HEK293 (cell line): ENCODE data around the gene USP13.
"Not testable (repeated sequence)": the region's sequence is repeated elsewhere in the genome, so short reads cannot be mapped to it uniquely, and the experiment has no call there.

Experiments used
- CTCF ChIA-PET: fragments of 350-600 bp; formaldehyde crosslinking; extraction: SDS; loops from one replicate; lab custom pipeline; 2021; ENCODE audit warnings: antibody characterized with exemption; lab: Yijun Ruan, JAX
- POLR2A ChIA-PET: fragments of 300-600 bp; formaldehyde crosslinking; extraction: SDS; loops from one replicate; lab custom pipeline; 2020; ENCODE audit warnings: antibody characterized with exemption, inconsistent platforms; lab: Yijun Ruan, JAX
- H3K27ac ChIP-seq: fragments of 200-500 bp; sonication (Bioruptor generic); 2 replicates; pipeline ENCODE4 v1.5.1; 2014; ENCODE audit warnings: low read depth, low read length, control low read depth, inconsistent platforms; ENCODE audit errors: extremely low read depth
- H3K36me3 ChIP-seq, 2 experiments: fragments of 200-500 bp in 1 of 2; sonication (Bioruptor generic) in 1 of 2; 1 replicate in 1 of 2; 2 replicates in 1 of 2; pipeline ENCODE4 v1.5.1; 2014 to 2017; ENCODE audit warnings: inconsistent platforms in 2 of 2, low read length in 2 of 2; ENCODE audit not compliant: control insufficient read depth in 2 of 2, insufficient read depth in 1 of 2
- H3K4me1 ChIP-seq: fragments of 200-500 bp; sonication (Bioruptor generic); 2 replicates; pipeline ENCODE4 v1.5.1; 2014; ENCODE audit warnings: mild to moderate bottlenecking, low read length, inconsistent platforms; ENCODE audit not compliant: control insufficient read depth, insufficient read depth
- H3K4me3 ChIP-seq: 2 replicates; pipeline ENCODE4 v1.5.1; 2011; ENCODE audit warnings: low read depth, mild to moderate bottlenecking, control low read depth, low read length, moderate library complexity
- H3K9me3 ChIP-seq: fragments of 200-500 bp; sonication (Bioruptor generic); 2 replicates; pipeline ENCODE4 v1.5.1; 2014; ENCODE audit warnings: low read depth, low read length, inconsistent platforms; ENCODE audit not compliant: control insufficient read depth, insufficient read depth
- HOXA7 ChIP-seq: sonication (generic); formaldehyde crosslinking; IDR thresholded peaks from 2 replicates; pipeline ENCODE4 v1.8.1; 2022; ENCODE audit warnings: missing genetic modification reagents, borderline replicate concordance
- ZNF202 ChIP-seq: fragments of 450-650 bp; formaldehyde crosslinking; IDR thresholded peaks from 2 replicates; pipeline ENCODE4 v1.5.1; 2016; ENCODE audit warnings: missing biosample characterization, missing genetic modification characterization, borderline replicate concordance
- ZNF221 ChIP-seq: fragments of 450-650 bp; formaldehyde crosslinking; IDR thresholded peaks from 2 replicates; pipeline ENCODE4 v1.5.1; 2017; ENCODE audit warnings: missing biosample characterization, missing genetic modification characterization, borderline replicate concordance
- ZNF24 ChIP-seq: fragments of 450-650 bp; formaldehyde crosslinking; IDR thresholded peaks from 2 replicates; pipeline ENCODE4 v1.5.1; 2016; ENCODE audit warnings: missing biosample characterization, missing genetic modification characterization
- ZNF501 ChIP-seq: fragments of 450-650 bp; formaldehyde crosslinking; IDR thresholded peaks from 2 replicates; pipeline ENCODE4 v1.5.1; 2016; ENCODE audit warnings: missing biosample characterization, missing genetic modification characterization
- ZNF530 ChIP-seq: fragments of 450-650 bp; formaldehyde crosslinking; IDR thresholded peaks from 2 replicates; pipeline ENCODE4 v1.5.1; 2016; ENCODE audit warnings: low read depth, missing biosample characterization, missing genetic modification characterization
- ZNF600 ChIP-seq: fragments of 450-650 bp; formaldehyde crosslinking; IDR thresholded peaks from 2 replicates; pipeline ENCODE4 v1.5.1; 2016; ENCODE audit warnings: missing biosample characterization, missing genetic modification characterization
- ZNF621 ChIP-seq: fragments of 450-650 bp; formaldehyde crosslinking; IDR thresholded peaks from 2 replicates; pipeline ENCODE4 v1.5.1; 2017; ENCODE audit warnings: missing biosample characterization, missing genetic modification characterization
- ZNF626 ChIP-seq: fragments of 450-650 bp; sonication (Bioruptor Pico); formaldehyde crosslinking; IDR thresholded peaks from 2 replicates; pipeline ENCODE4 v1.5.1; 2018; ENCODE audit warnings: missing biosample characterization, missing genetic modification characterization, inconsistent platforms
- ZNF654 ChIP-seq: fragments of 450-650 bp; formaldehyde crosslinking; IDR thresholded peaks from 2 replicates; pipeline ENCODE4 v1.5.1; 2016; ENCODE audit warnings: low read depth, missing biosample characterization, missing genetic modification characterization
- ZNF670 ChIP-seq: fragments of 450-650 bp; formaldehyde crosslinking; IDR thresholded peaks from 2 replicates; pipeline ENCODE4 v1.5.1; 2016; ENCODE audit warnings: missing biosample characterization, missing genetic modification characterization, low read depth
- ZNF792 ChIP-seq: fragments of 450-650 bp; formaldehyde crosslinking; IDR thresholded peaks from 2 replicates; pipeline ENCODE4 v1.5.1; 2016; ENCODE audit warnings: missing biosample characterization, missing genetic modification characterization
- ZSCAN23 ChIP-seq: fragments of 450-650 bp; formaldehyde crosslinking; IDR thresholded peaks from 2 replicates; pipeline ENCODE4 v1.5.1; 2016; ENCODE audit warnings: missing biosample characterization, missing genetic modification characterization
- TF ChIP-seq, protein P1 (sequence below): fragments of 450-650 bp; formaldehyde crosslinking; IDR thresholded peaks from 2 replicates; pipeline ENCODE4 v1.5.1; 2016; ENCODE audit warnings: missing biosample characterization, missing genetic modification characterization, borderline replicate concordance
- TF ChIP-seq, protein P2 (sequence below): fragments of 450-650 bp; formaldehyde crosslinking; IDR thresholded peaks from 2 replicates; pipeline ENCODE4 v1.5.1; 2016; ENCODE audit warnings: missing biosample characterization, missing genetic modification characterization, low read depth
- TF ChIP-seq, protein P3 (sequence below): fragments of 450-650 bp; formaldehyde crosslinking; IDR thresholded peaks from 2 replicates; pipeline ENCODE4 v1.5.1; 2017; ENCODE audit warnings: missing biosample characterization, missing genetic modification characterization
- TF ChIP-seq, protein P4 (sequence below): fragments of 450-650 bp; formaldehyde crosslinking; IDR thresholded peaks from 2 replicates; pipeline ENCODE4 v1.5.1; 2016; ENCODE audit warnings: missing biosample characterization, missing genetic modification characterization

USP13 gene

DNA sequence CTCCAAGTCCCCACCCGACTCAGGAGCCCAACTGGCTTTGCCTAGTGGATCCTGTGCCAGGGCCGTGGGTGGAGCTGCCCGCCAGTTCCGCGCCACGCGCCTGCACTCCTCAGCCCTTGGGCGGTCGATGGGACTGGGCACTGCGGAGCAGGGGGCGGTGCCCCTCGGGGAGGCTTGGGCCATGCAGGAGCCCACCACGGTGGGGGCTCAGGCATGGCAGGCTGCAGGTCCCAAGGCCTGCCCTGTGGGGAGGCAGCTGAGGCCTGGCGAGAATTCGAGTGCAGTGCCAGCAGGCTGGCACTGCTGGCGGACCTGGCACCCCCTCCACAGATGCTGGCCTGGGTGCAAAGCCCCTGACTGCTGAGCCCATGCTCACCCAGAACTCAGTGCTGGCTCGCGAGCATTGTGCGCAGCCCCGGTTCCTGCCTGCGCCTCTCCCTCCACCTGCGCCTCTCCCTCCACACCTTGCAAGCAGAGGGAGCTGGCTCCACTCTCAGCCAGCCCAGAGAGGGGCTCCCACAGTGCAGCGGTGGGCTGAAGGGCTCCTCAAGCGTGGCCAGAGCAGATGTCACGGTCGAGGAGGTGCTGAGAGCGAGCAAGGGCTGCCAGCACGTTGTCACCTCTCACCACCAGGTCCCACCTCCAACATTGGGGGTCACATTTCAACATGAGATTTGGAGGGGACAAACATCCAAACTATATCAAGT lies 122.7 kb downstream of the USP13 start (continued):
- TF ChIP-seq, protein P1, sequence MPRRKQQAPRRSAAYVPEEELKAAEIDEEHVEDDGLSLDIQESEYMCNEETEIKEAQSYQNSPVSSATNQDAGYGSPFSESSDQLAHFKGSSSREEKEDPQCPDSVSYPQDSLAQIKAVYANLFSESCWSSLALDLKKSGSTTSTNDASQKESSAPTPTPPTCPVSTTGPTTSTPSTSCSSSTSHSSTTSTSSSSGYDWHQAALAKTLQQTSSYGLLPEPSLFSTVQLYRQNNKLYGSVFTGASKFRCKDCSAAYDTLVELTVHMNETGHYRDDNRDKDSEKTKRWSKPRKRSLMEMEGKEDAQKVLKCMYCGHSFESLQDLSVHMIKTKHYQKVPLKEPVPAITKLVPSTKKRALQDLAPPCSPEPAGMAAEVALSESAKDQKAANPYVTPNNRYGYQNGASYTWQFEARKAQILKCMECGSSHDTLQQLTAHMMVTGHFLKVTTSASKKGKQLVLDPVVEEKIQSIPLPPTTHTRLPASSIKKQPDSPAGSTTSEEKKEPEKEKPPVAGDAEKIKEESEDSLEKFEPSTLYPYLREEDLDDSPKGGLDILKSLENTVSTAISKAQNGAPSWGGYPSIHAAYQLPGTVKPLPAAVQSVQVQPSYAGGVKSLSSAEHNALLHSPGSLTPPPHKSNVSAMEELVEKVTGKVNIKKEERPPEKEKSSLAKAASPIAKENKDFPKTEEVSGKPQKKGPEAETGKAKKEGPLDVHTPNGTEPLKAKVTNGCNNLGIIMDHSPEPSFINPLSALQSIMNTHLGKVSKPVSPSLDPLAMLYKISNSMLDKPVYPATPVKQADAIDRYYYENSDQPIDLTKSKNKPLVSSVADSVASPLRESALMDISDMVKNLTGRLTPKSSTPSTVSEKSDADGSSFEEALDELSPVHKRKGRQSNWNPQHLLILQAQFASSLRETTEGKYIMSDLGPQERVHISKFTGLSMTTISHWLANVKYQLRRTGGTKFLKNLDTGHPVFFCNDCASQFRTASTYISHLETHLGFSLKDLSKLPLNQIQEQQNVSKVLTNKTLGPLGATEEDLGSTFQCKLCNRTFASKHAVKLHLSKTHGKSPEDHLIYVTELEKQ (tag by site-specific recombination), result no peak

DNA sequence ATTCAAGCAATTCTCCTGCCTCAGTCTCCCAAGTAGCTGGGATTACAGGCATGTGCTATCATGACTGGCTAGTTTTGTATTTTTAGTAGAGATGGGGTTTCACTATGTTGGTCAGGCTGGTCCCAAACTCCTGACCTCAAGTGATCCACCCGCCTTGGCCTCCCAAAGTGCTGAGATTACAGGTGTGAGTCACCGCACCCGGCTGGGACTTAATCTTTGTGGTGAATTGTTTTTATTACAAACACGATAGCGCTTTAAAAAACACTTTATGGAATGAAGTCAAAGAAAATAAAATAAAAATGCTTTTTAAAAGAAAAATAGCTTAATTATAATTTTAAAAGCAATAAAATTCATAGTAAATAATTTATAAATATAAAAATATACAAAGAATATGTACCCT lies 130.0 kb downstream of the USP13 start:
- H3K4me1 ChIP-seq, POLR2A ChIA-PET, H3K9me3 ChIP-seq, H3K27ac ChIP-seq, H3K4me3 ChIP-seq: not testable (repeated sequence)
- CTCF ChIA-PET, result interaction anchor here (1.6 kb wide), 1 partner anchor 8 kb away, joined by 4 read pairs; no protein-coding TSS in a partner anchor
- peaks cover 0 to 31% of the 10 kb centered on the region in 2 experiments; a peak in 2 of 3 replicates for H3K36me3 ChIP-seq

DNA sequence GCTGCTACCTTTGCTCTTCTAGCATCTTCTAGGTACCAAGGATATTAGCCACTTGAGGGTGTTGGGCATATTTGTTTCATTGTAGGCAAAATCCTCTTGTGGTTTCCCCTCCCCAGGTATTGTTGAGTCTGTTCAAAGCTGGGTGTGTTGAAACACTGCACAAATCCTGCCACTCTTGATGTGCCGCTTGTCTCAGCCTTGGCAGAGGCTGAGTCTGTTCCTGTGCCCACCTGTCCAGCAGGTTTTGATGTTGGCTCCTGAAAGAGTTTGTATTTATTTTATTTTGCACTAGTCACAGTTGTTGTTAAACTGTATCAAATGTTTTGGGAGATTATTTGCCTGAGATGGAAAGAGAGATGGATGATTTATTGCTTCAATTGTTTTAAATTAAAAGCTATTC lies 136.2 kb downstream of the USP13 start:
- Histone ChIP-seq H3K9me3 (no peaks in the 10 kb centered on the region), H3K4me1 (no peaks in the 10 kb centered on the region), H3K4me3 (no peak overlapping the region), H3K36me3 (peaks cover 0 to 5% of the 10 kb centered on the region in 2 experiments; a peak in 1 of 3 replicates), H3K27ac (no peak overlapping the region)
- POLR2A ChIA-PET, result no interaction called here
- CTCF ChIA-PET, result no interaction called here
- TF ChIP-seq ZNF501 (tag by site-specific recombination) (no peak), ZNF221 (tag by site-specific recombination) (no peak), ZNF24 (tag by site-specific recombination) (no peak), ZNF670 (tag by site-specific recombination) (no peak), ZNF530 (tag by site-specific recombination) (no peak), ZNF626 (no peak), ZNF792 (no peak), HOXA7 (CRISPR knock-in tag) (no peak), ZNF600 (tag by site-specific recombination) (no peak), ZNF202 (tag by site-specific recombination) (no peak), ZNF621 (tag by site-specific recombination) (no peak), ZNF654 (tag by site-specific recombination) (no peak), ZSCAN23 (tag by site-specific recombination) (no peak)
- TF ChIP-seq, protein P2, sequence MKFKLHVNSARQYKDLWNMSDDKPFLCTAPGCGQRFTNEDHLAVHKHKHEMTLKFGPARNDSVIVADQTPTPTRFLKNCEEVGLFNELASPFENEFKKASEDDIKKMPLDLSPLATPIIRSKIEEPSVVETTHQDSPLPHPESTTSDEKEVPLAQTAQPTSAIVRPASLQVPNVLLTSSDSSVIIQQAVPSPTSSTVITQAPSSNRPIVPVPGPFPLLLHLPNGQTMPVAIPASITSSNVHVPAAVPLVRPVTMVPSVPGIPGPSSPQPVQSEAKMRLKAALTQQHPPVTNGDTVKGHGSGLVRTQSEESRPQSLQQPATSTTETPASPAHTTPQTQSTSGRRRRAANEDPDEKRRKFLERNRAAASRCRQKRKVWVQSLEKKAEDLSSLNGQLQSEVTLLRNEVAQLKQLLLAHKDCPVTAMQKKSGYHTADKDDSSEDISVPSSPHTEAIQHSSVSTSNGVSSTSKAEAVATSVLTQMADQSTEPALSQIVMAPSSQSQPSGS (tag by site-specific recombination), result no peak
- TF ChIP-seq, protein P3, sequence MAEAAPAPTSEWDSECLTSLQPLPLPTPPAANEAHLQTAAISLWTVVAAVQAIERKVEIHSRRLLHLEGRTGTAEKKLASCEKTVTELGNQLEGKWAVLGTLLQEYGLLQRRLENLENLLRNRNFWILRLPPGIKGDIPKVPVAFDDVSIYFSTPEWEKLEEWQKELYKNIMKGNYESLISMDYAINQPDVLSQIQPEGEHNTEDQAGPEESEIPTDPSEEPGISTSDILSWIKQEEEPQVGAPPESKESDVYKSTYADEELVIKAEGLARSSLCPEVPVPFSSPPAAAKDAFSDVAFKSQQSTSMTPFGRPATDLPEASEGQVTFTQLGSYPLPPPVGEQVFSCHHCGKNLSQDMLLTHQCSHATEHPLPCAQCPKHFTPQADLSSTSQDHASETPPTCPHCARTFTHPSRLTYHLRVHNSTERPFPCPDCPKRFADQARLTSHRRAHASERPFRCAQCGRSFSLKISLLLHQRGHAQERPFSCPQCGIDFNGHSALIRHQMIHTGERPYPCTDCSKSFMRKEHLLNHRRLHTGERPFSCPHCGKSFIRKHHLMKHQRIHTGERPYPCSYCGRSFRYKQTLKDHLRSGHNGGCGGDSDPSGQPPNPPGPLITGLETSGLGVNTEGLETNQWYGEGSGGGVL (tag by site-specific recombination), result no peak
- TF ChIP-seq, protein P4, sequence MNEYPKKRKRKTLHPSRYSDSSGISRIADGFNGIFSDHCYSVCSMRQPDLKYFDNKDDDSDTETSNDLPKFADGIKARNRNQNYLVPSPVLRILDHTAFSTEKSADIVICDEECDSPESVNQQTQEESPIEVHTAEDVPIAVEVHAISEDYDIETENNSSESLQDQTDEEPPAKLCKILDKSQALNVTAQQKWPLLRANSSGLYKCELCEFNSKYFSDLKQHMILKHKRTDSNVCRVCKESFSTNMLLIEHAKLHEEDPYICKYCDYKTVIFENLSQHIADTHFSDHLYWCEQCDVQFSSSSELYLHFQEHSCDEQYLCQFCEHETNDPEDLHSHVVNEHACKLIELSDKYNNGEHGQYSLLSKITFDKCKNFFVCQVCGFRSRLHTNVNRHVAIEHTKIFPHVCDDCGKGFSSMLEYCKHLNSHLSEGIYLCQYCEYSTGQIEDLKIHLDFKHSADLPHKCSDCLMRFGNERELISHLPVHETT, result no peak
